Neural cell (in vitro differentiated cells): Measurements from ENCODE around the gene CRIP1. TPM values are rescaled to one million over a fixed set of nuclear protein-coding genes. Genes with fewer than 3 reads are reported as not detected.

Experiments
- polyA plus RNA-seq: library from polyadenylated mRNA; depleted of rRNA; stranded (reverse); fragments of >200 nt; gene quantifications from 2 replicates; pipeline ENCODE4 v1.2.3, GENCODE V29; 2014

Gene CRIP1
- polyA plus RNA-seq, 1 donor from 2014 or later, result 0.58 TPM

Other genes starting within 250 kb of the CRIP1 start
- gene BTBD6, start 238.4 kb upstream of the CRIP1 start, polyA plus RNA-seq, result 94.1 and 120 TPM in 2 replicates
- 69.4 and 71.1 TPM in 2 replicates for gene BRF1, start 185.9 kb upstream of the CRIP1 start, polyA plus RNA-seq
- 77.7 and 110 TPM in 2 replicates for gene PACS2, start 172.1 kb upstream of the CRIP1 start, polyA plus RNA-seq
- 0.22 TPM in 1 of 2 replicates, not detected in the other for gene TEX22, start 88.3 kb upstream of the CRIP1 start, polyA plus RNA-seq
- 94.0 and 101 TPM in 2 replicates for gene MTA1, start 67.1 kb upstream of the CRIP1 start, polyA plus RNA-seq
- 214 and 258 TPM in 2 replicates for gene CRIP2, start 12.1 kb upstream of the CRIP1 start, polyA plus RNA-seq
- gene TEDC1, start 4.4 kb downstream of the CRIP1 start, polyA plus RNA-seq, result 18.9 and 28.1 TPM in 2 replicates
- gene TMEM121, start 39.7 kb downstream of the CRIP1 start, polyA plus RNA-seq, result 19.5 and 26.6 TPM in 2 replicates